K562 (cell line): Measurements from ENCODE around the gene GLOD4. TPM values are rescaled to one million over a fixed set of nuclear protein-coding genes. Genes with fewer than 3 reads are reported as not detected.

Experiments
- ATAC-seq: fragments of 200-7000 bp; cut with Tn5 transposase; 3 replicates; pipeline ENCODE4 v1.9.1; 2020; ENCODE audit warnings: moderate library complexity
- BruUV-seq: library from RNA; stranded (reverse); fragments of 400-500 nt; replicated peaks from 2 replicates; lab custom pipeline; 2021; lab: Mats Ljungman, UMichigan
- CTCF ChIA-PET: fragments of 300-600 bp; formaldehyde crosslinking; extraction: SDS; loops from one replicate; lab custom pipeline; 2021; ENCODE audit warnings: low intra/inter-chr PET ratio; lab: Yijun Ruan, JAX
- POLR2A ChIA-PET: fragments of 300-600, 350-650 bp; sonication (Branson Sonifier 250); formaldehyde crosslinking; extraction: SDS; loops from one replicate; lab custom pipeline; 2021; ENCODE audit warnings: antibody characterized with exemption, inconsistent platforms; lab: Yijun Ruan, JAX
- DNase-seq, 4 experiments: peaks; one replicate each; pipeline versions ENCODE4 v3.0.0 to v3.0.0-alpha.2; 2011 to 2018; ENCODE audit warnings: low spot score in 3 of 4, mixed read lengths in 3 of 4; ENCODE audit errors: extremely low read depth in 1 of 4
- FAIRE-seq: peaks from 2 replicates; lab custom pipeline; 2011; peaks lifted over from hg19 to GRCh38; lab: Jason Lieb, UNC
- H2AFZ ChIP-seq: 2 replicates; pipeline ENCODE4 v1.6.0; 2011; ENCODE audit warnings: low read depth, low read length, control low read depth, inconsistent platforms
- H3K27ac ChIP-seq: fragments of 200-600 bp; 3 replicates; pipeline ENCODE4 v1.8.0; 2011; ENCODE audit warnings: low read depth, mild to moderate bottlenecking, control low read depth, inconsistent platforms, low read length, moderate library complexity, mixed read lengths; ENCODE audit errors: extremely low read depth
- H3K27me3 ChIP-seq, 2 experiments: fragments of 300-600 bp in 1 of 2; 2 replicates in 1 of 2; 3 replicates in 1 of 2; pipeline versions ENCODE4 v1.6.0 to v1.8.0; 2011; ENCODE audit warnings: inconsistent platforms in 2 of 2, low read length in 2 of 2, mild to moderate bottlenecking in 1 of 2, mixed read lengths in 1 of 2, moderate library complexity in 1 of 2; ENCODE audit not compliant: control insufficient read depth in 2 of 2, insufficient read depth in 2 of 2
- H3K36me3 ChIP-seq: fragments of 300-600 bp; 3 replicates; pipeline ENCODE4 v1.8.0; 2011; ENCODE audit warnings: mild to moderate bottlenecking, low read length, inconsistent platforms; ENCODE audit not compliant: control insufficient read depth, insufficient read depth
- H3K4me1 ChIP-seq, 2 experiments: fragments of 200-600 bp in 1 of 2; replicated peaks in 1 of 2; 2 replicates in 1 of 2; 3 replicates in 1 of 2; pipeline versions ENCODE4 v1.5.1 to v1.8.0; 2011; ENCODE audit warnings: inconsistent platforms in 2 of 2, low read length in 2 of 2, mild to moderate bottlenecking in 1 of 2, mixed read lengths in 1 of 2, moderate library complexity in 1 of 2; ENCODE audit not compliant: control insufficient read depth in 2 of 2, insufficient read depth in 2 of 2
- H3K4me2 ChIP-seq: 2 replicates; pipeline ENCODE4 v1.6.1; 2011; ENCODE audit warnings: low read length, control low read depth, inconsistent platforms, mixed read lengths; ENCODE audit not compliant: insufficient read depth
- H3K4me3 ChIP-seq: fragments of 200-600 bp; sonication (generic), shearing (Covaris generic); 2 replicates; pipeline ENCODE4 v1.5.1; 2016; ENCODE audit warnings: control low read depth, inconsistent platforms
- H3K79me2 ChIP-seq: fragments of 200-600 bp; 3 replicates; pipeline ENCODE4 v1.8.0; 2011; ENCODE audit warnings: low read length, inconsistent platforms; ENCODE audit not compliant: control insufficient read depth, insufficient read depth
- H3K9ac ChIP-seq, 2 experiments: 2 replicates each; pipeline versions ENCODE4 v1.6.0 to v1.6.1; 2011; ENCODE audit warnings: low read depth in 2 of 2, low read length in 2 of 2, control low read depth in 1 of 2, inconsistent platforms in 1 of 2, mild to moderate bottlenecking in 1 of 2, mixed read lengths in 1 of 2; ENCODE audit not compliant: insufficient read depth in 1 of 2
- H3K9me1 ChIP-seq: one replicate; pipeline ENCODE4 v1.6.0; 2011; ENCODE audit warnings: inconsistent platforms, mild to moderate bottlenecking, low read length, moderate library complexity; ENCODE audit not compliant: control insufficient read depth, insufficient read depth
- H3K9me3 ChIP-seq: replicated peaks from 2 replicates; pipeline ENCODE4 v1.5.1; 2011; ENCODE audit warnings: low read depth, low read length, inconsistent platforms; ENCODE audit not compliant: control insufficient read depth, insufficient read depth
- H4K20me1 ChIP-seq: replicated peaks from 2 replicates; pipeline ENCODE4 v1.6.1; 2011; ENCODE audit warnings: low read length, inconsistent platforms, mixed read lengths; ENCODE audit not compliant: control insufficient read depth, insufficient read depth
- ARID1B ChIP-seq: fragments of 450-650 bp; IDR thresholded peaks from 2 replicates; pipeline ENCODE4 v1.6.1; 2016; ENCODE audit warnings: antibody characterized with exemption, mild to moderate bottlenecking, inconsistent platforms
- C11orf30 ChIP-seq: fragments of 450-650 bp; IDR thresholded peaks from 2 replicates; pipeline ENCODE4 v1.6.1; 2016; ENCODE audit warnings: low read depth, mild to moderate bottlenecking
- CCAR2 ChIP-seq: fragments of 200-400 bp; formaldehyde crosslinking; IDR thresholded peaks from 2 replicates; pipeline ENCODE4 v1.6.1; 2017; ENCODE audit warnings: mild to moderate bottlenecking, low read depth, low read length
- CLOCK ChIP-seq: fragments of 250-450 bp; sonication (Bioruptor Pico); IDR thresholded peaks from 2 replicates; pipeline ENCODE4 v1.4.0; 2020; ENCODE audit warnings: mild to moderate bottlenecking, moderate library complexity, borderline replicate concordance
- CREB1 ChIP-seq, 2 experiments: sonication (generic) in 1 of 2; formaldehyde crosslinking in 1 of 2; IDR thresholded peaks; 2 replicates each; pipeline versions ENCODE4 v1.6.1 to v1.8.0; 2012 to 2022; ENCODE audit warnings: inconsistent platforms in 1 of 2, mild to moderate bottlenecking in 1 of 2, missing genetic modification reagents in 1 of 2, moderate library complexity in 1 of 2
- E2F3 ChIP-seq: fragments of 250-450 bp; sonication (Bioruptor Pico); IDR thresholded peaks from 2 replicates; pipeline ENCODE4 v1.4.0; 2020; ENCODE audit warnings: mild to moderate bottlenecking
- FOXA3 ChIP-seq, 2 experiments: fragments of 450-650 bp in 1 of 2; sonication (generic) in 1 of 2; formaldehyde crosslinking; IDR thresholded peaks in 1 of 2; conservative IDR thresholded peaks in 1 of 2; 2 replicates each; pipeline versions ENCODE4 v1.4.0 to v1.8.0; 2020 to 2022; ENCODE audit warnings: mild to moderate bottlenecking in 2 of 2, missing genetic modification reagents in 1 of 2
- GATA2 ChIP-seq: sonication (generic); formaldehyde crosslinking; IDR thresholded peaks from 2 replicates; pipeline ENCODE4 v1.4.0; 2020; ENCODE audit warnings: mild to moderate bottlenecking, missing genetic modification reagents
- GTF2F1 ChIP-seq: IDR thresholded peaks from 2 replicates; pipeline ENCODE4 v1.6.1; 2011; ENCODE audit warnings: low read depth, low read length, improper control_type of control experiment
- NR2F6 ChIP-seq: fragments of 450-650 bp; formaldehyde crosslinking; IDR thresholded peaks from 2 replicates; pipeline ENCODE4 v1.4.0; 2020; ENCODE audit warnings: mild to moderate bottlenecking
- POLR2AphosphoS5 ChIP-seq: IDR thresholded peaks from 2 replicates; pipeline ENCODE4 v1.6.1; 2011; ENCODE audit warnings: mild to moderate bottlenecking, low read depth, low read length, moderate library complexity; ENCODE audit not compliant: control insufficient read depth, insufficient read depth
- SRSF1 ChIP-seq: fragments of 200-400 bp; formaldehyde crosslinking; IDR thresholded peaks from 2 replicates; pipeline ENCODE4 v1.6.1; 2017; ENCODE audit warnings: mild to moderate bottlenecking, low read depth, low read length, moderate library complexity
- STAT5A ChIP-seq: IDR thresholded peaks from 2 replicates; pipeline ENCODE4 v1.6.1; 2012; ENCODE audit warnings: low read length, inconsistent platforms, borderline replicate concordance
- STAT6 ChIP-seq: sonication (generic); formaldehyde crosslinking; IDR thresholded peaks from 2 replicates; pipeline ENCODE4 v1.8.1; 2023; ENCODE audit warnings: mild to moderate bottlenecking, missing genetic modification reagents
- TEAD1 ChIP-seq, 2 experiments: fragments of 450-650 bp in 1 of 2; sonication (generic) in 1 of 2; formaldehyde crosslinking; IDR thresholded peaks; 2 replicates each; pipeline versions ENCODE4 v1.4.0 to v1.8.0; 2020 to 2022; ENCODE audit warnings: mild to moderate bottlenecking in 2 of 2, missing genetic modification reagents in 1 of 2
- ZNF41 ChIP-seq: fragments of 250-450 bp; sonication (Bioruptor Pico); conservative IDR thresholded peaks from 2 replicates; pipeline ENCODE4 v1.4.0; 2020; ENCODE audit warnings: mild to moderate bottlenecking
- ZNF586 ChIP-seq: fragments of 450-650 bp; formaldehyde crosslinking; conservative IDR thresholded peaks from 2 replicates; pipeline ENCODE4 v1.4.0; 2020; ENCODE audit warnings: mild to moderate bottlenecking, moderate library complexity
- WGBS: fragments of 100-300 bp; shearing (Covaris generic); methylation state at CpG from one replicate; pipeline ENCODE4 v1.1.6; 2016; ENCODE audit warnings: low coverage, mixed read lengths; ENCODE audit not compliant: insufficient coverage; ENCODE audit errors: missing lambda C conversion rate; 5-methylcytosine and 5-hydroxymethylcytosine counted together
- in situ Hi-C: fragments of 300-500 bp; cut with MboI; formaldehyde crosslinking; loops from 4 replicates; pipeline ENCODE4 v1.15.0; 2018; ENCODE audit warnings: inconsistent platforms, mixed read lengths
- intact Hi-C: fragments of 100-400 bp; cut with micrococcal nuclease; formaldehyde crosslinking; loops from 2 replicates; pipeline ENCODE4 v1.14.2; 2022
- polyA plus RNA-seq, 8 experiments: library from polyadenylated mRNA; depleted of rRNA in 4 of 8; stranded (reverse) in 5 of 8; unstranded in 3 of 8; fragments of >200 nt; fragmentation: Nextera tagmentation in 2 of 8; fragmentation: Illumina TruSeq in 1 of 8; extraction: Ambion mirVana in 2 of 8; extraction: Trizol in 1 of 8; gene quantifications; 2 replicates each; pipeline versions ENCODE4 v1.2.1 to v1.2.3, GENCODE V29; 2011 to 2014; ENCODE audit warnings: inconsistent platforms in 1 of 8, missing spikeins in 1 of 8
- total RNA-seq, 7 experiments: library from RNA; depleted of rRNA in 6 of 7; stranded (reverse); fragments of >200 nt in 6 of 7; fragmentation: Illumina TruSeq in 2 of 7; extraction: Trizol in 2 of 7; gene quantifications; 2 replicates each; pipeline versions ENCODE4 v1.2.1 to v1.2.3, GENCODE V29; 2011 to 2021; ENCODE audit warnings: low replicate concordance in 1 of 7

GLOD4 gene
- total and polyA plus RNA-seq, 9 of the 15 experiments (the other 6 are each of a cell fraction or from before 2014, with no cell fraction given) = 52.0 to 109 (median 64.9) TPM

GRCh38 chr17:728911-729310 lies 53.2 kb downstream of the GLOD4 start:
- ChIA-PET POLR2A (interaction anchor here (0.7 kb wide), 1 partner anchor 16 kb away, joined by 4 read pairs; no protein-coding TSS in a partner anchor), CTCF (no interaction called here)
- WGBS = 65% methylated on average over 5 of the region's 5 CpGs
- H3K79me2 ChIP-seq = peaks cover 12% of the 10 kb centered on the region; the same call in 2 of the 3 replicates
- no peak overlapping the region for H2AFZ ChIP-seq
- H3K9me1 ChIP-seq = no peaks in the 10 kb centered on the region
- H3K4me2 ChIP-seq = no peak overlapping the region
- H3K27me3 ChIP-seq = no peaks in the 10 kb centered on the region
- no peak overlapping the region for H3K9ac ChIP-seq
- H3K27ac ChIP-seq = no peak overlapping the region
- in situ Hi-C loops (no loop called here), intact Hi-C loops (no loop called here)
- H3K4me3 ChIP-seq = no peak overlapping the region
- FAIRE-seq (no peak), ATAC-seq (no peak), DNase-seq (no peak)
- H3K36me3 ChIP-seq = peaks cover 3% of the 10 kb centered on the region; the same call in 2 of the 3 replicates
- BruUV-seq = no TSS peak
- H3K9me3 ChIP-seq = no peaks in the 10 kb centered on the region
- H3K4me1 ChIP-seq = peaks cover 7 to 17% of the 10 kb centered on the region in 2 experiments; a peak in 4 of 5 replicates
- H4K20me1 ChIP-seq = no peaks in the 10 kb centered on the region
- TF ChIP-seq TEAD1 (CRISPR knock-in tag; IDR thresholded peaks at IDR 0.05) (no peak), C11orf30 (no peak), NR2F6 (CRISPR knock-in tag) (no peak), FOXA3 (CRISPR knock-in tag; conservative IDR thresholded peaks at IDR 0.05 in 1 of 2, IDR thresholded peaks at IDR 0.05 in 1 of 2) (no peak), ZNF41 (CRISPR knock-in tag) (no peak), ZNF586 (no peak), SRSF1 (no peak), STAT6 (CRISPR knock-in tag) (no peak), ARID1B (no peak), POLR2AphosphoS5 (no peak), CCAR2 (no peak), E2F3 (CRISPR knock-in tag) (no peak), GTF2F1 (no peak), CREB1 (IDR thresholded peaks at IDR 0.05) (no peak), CREB1 (CRISPR knock-in tag; IDR thresholded peaks at IDR 0.05) (no peak), STAT5A (no peak), GATA2 (CRISPR knock-in tag) (no peak), CLOCK (CRISPR knock-in tag) (no peak)
